HG02885 (cell line): ENCODE results near the gene RAD1.
"Not testable (repeated sequence)": the region's sequence is repeated elsewhere in the genome, so short reads cannot be mapped to it uniquely, and the experiment has no call there.

Experiments used
- ATAC-seq: cut with Tn5 transposase; IDR thresholded peaks from one replicate; pipeline ENCODE4 v1.9.1; 2021; ENCODE audit warnings: mild to moderate bottlenecking; ENCODE audit not compliant: unreplicated experiment, poor library complexity

The RAD1 gene, protein sequence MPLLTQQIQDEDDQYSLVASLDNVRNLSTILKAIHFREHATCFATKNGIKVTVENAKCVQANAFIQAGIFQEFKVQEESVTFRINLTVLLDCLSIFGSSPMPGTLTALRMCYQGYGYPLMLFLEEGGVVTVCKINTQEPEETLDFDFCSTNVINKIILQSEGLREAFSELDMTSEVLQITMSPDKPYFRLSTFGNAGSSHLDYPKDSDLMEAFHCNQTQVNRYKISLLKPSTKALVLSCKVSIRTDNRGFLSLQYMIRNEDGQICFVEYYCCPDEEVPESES

DNA sequence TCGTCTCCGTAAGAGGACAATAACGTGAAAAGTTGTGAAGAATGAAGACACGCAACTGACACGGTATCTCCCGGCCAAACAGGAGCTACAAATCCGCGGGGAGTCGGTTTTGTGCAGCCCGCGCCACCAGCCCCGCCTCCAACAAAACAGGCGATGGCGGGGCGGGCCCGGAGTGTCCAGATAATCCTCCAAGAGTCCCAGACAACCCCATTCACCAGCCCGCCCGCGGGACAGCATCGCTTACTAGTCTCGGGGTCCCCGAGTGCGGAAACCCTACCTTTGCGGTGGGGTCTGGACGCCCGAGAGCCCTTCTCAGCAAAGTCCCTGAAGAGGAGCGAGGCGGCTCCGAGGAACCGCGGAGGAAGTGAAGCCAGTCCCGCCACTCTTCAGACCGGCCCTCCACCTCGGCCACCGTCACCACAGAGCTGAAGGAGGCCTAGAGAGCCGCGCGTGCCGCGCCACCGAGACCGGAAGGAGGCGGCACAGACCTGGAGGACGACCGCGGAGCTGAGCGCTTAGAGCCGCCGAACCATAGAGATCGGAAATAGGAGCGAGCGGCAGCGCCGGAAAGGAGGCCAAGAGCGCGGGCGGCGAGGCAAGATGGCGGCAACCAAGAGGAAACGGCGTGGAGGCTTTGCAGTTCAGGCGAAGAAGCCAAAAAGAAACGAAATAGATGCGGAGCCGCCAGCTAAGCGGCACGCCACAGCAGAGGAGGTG, at the start of gene RAD1, which contains the start of gene BRIX1:
Gene RAD1, minus strand, starts transcription at position 366 of the 717 bp plus-strand sequence. CDS start 612 bp downstream, outside the sequence.
Gene BRIX1, plus strand, starts transcription at position 573 of the 717 bp plus-strand sequence. Its CDS starts 28 bp downstream, at position 601.
- peak; percentile 98 for ATAC-seq

DNA sequence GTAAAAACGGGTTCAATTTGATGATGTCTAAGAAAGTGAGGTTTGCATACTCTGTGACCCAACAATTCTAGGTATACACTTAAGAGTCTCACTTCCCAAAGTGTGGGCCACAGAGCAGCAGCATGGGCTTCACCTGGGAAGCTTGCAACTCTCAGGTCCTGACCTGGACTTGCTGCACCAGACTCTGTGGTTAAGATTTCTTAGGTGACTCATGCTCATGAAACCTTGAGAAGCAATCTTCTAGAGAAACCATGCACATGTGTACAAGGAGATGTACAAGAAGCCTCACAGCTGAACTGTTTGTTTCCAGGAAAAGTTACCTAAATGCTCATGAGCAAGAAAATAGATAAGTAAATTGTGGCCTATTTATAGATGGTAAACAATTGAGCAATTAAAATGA, 44.0 kb upstream of the RAD1 start:
- peak; percentile 89 for ATAC-seq

DNA sequence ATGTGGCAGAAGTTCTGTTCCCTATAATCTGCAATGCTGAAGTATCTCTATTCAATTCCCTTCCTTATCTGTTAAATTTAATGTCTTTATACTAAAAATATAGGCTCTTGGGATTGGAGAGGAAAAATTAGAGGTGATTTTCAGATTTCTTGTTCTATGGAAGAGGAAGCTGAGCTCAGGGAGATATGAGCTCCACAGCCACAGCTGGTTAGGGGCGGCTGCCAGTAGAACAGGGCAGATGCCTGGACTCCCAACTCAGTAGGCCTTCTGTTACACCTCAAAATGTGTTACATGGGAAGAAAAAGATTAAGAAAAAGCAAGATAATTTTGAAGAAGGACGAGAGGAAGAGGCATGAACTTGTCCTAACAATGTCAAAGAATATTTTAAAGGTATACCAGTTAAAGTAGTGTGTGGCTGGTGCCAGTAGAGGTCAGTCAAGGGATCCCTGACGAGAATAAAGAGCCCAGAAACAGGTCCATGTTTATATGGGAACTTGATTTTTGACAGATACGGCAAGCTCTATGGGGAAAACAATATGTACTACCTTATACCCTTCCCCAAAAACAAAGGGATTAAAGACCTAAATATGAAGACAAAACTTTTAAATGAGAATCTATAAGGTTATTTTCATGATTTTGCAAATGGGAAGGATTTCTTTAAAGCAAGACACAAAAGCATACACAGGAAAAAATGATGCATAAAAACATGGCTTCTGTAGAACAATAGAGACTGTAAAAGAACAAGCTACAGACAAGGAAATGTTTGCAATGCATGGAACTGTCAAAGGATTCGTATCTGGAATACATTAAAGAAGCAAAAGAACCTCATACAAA, 42.8 kb upstream of the RAD1 start:
- ATAC-seq, result peak; percentile 62

DNA sequence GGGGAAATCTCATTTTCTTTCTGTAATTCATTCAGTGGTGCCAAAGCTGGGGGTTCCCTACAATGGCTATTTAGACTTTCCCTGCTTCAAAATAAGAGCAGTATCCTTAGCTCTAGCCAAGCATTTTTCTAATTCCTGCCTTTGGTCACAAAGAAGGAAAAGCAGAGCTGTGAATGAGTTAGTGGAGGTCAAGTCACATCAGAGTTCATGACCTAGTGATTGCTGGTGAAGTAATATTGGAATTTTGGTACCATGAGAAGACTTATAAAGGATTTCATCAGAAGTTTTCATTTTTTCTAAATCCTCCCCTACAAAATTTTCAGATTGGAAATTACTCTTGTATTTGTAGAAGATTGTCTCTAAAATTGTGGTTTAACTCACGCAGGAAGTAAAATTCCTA, 42.0 kb upstream of the RAD1 start:
- ATAC-seq, result no peak

DNA sequence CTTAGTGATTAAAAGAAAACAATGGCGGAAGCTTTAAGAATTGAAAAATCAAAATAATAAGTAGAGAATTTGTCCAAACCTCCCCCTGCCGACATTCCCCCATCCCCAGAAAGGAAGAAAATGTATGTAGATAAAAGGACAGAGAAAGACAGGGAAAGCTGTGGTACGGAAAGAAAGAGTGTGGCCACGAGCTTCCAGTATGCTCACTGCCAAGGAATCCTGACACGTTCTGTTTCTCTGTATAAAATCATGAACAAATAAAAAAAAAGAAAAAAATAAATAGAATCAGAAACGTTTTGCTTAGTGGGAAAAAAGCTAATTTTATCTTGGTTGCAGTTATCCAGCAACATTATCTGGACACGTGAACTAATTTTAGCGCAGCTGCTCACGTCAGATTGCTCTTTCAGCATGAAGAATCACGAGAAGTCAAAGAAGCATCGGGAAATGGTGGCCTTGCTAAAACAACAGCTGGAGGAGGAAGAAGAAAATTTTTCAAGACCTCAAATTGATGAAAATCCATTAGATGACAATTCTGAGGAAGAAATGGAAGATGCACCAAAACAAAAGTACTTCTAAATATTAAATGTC, 29.2 kb upstream of the RAD1 start:
- ATAC-seq, result no peak

DNA sequence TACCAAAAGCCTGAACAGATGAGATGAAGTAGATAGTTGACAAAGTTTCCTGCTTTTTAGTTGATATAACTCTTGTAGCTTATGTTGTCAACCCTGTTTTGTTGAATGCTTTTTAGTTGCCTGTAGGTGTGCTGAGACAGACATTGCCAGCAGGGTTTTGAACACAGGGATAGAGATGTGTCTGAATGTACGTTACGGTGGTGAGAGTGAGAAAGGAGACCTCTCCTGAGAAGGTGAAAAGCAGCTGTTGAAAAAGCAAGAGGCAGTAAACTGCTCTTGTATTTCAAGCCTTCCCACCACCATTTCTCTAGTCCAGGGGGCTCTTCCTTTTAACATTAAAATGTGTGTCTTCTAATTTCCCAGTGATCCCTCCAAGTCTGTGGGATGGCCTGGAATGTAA, 28.7 kb upstream of the RAD1 start:
- no peak for ATAC-seq

DNA sequence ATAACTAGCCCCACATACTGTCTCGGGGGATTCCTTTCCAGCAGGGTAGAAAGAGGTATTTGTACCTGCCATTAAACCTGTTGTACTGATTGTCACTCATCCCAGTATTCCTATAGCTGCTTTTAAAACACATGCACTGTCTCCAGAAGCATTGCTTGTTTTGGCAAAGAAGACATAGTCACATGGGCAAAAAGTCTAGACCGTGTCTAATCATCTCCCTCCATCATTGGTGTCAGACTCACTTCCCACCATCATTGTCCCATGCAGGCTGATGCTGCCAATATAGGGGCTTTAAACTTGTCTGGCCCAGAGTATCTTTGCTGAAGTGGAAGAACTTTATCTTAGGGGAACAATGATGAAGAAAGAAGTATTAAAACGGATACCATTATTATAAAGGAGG, 26.6 kb upstream of the RAD1 start:
- ATAC-seq, result no peak

DNA sequence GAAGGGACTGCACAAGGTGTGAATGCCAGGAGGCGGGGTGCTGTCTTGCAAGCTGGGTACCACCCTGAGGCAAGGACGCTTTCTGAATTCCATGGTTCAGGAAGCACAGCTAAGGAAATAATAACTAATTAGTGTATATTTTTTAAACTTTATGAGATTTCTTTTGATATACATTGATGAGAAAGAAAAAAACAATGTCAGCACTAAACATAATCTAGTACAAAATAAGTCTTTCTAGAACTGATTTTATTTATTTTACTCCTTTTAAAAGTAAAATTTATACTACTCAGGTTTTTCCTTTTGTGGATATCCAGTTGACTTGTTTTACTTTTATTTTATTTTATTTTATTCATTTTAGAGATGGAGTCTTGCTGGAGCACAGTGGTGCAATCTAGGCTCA, 17.6 kb upstream of the RAD1 start:
- no peak for ATAC-seq

DNA sequence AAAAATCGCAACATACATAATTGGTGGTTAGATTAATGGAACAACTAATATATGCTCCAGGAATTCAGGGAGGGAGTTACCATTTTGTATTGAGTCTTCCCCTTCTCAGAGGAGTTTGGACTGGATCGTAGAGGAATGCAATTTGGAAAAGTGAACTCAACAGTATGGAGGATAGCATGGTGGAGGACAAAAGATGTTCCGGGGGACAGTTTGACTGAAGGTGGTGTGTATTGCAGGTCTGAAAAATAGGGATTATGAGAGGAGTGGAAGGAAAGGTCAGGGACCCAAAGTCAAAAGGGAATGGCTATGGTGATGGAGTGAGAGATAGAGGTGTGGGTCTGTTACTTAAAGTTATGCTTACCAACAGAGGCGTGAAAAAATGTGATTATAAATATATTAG, 15.6 kb upstream of the RAD1 start:
- ATAC-seq, result no peak

DNA sequence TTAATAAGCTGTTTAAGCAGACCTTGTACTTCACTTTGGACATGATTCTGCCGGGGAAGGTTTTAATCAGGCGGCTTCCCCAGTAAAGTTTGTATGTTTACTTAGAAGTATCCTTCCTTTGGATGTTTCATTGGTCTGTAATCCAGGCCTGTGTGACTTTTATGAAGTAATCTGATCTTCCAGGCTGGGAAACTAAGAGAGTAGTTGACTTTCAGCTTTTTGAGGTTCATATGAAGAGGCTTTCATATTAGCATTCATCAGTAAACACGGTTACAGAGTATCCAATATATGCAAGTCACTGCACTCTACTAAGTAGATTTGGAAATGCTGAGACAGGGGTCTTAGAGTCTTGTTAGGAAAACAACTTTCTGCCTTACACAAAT, 15.1 kb upstream of the RAD1 start:
- no peak for ATAC-seq

DNA sequence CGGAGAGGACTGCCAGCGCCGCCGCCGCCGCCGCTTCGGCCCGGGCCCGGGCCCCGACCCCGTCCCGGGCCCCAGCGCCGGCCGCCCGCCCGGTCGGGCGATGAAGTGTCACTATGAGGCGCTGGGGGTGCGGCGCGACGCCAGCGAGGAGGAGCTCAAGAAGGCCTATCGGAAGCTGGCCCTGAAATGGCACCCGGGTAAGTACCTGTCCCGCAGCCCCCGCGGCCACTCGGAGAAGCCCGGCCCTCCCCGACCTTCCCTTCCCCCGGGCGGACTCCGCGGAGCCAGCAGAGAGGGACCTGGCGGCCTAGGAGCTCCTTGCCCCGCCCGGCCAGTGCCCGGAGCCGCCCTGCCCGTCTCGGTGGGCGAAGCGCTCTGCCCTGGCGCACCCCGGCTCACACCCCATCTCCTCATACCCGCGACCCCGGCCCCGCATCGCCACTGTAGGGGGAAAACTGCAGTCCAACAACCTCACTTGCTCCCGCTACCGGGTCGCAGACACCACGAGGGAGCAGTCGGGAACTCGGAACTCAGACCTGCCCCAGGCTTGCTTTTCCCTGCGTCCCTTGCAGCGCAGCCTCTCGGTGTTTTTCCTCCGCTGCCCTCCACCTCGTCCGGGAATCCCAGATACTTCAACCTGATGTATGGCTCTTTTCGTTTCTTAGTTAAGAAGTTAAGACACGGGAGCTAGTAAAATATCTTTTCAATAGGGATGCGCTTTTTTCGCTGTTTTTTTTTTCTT, 14.6 kb upstream of the RAD1 start:
- ATAC-seq, result peak; percentile 78

DNA sequence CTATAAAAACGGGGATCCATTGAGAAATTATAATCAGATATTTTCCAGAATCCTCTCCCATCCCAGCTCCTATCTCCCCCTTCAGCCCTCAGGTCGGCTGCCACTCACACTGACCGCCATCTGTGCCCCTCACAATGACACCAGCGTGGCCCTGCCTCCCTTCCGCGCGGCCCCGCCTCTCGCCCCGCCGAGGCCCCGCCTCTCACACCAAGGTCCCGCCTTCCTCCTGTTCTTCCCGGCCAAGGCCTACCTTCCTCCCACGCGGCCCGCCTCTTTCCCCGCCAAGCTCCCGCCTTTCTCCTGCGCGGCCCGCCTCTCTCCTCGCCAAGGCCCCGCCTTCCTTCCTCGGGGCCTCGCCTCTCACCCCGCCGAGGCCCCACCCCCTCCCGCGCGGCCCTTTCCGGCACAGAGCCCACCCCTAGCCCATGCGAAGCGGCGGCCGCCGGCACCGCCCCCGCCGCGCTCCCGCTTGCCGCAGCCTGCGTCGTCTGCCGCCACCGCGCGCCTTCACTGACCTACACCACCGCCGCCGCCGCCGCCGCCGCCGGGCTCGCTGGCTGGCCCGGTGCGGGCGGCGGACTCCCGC, 13.9 kb upstream of the RAD1 start, which contains the start of gene DNAJC21:
Gene DNAJC21, plus strand, starts transcription at position 426 of the 586 bp plus-strand sequence. CDS start 261 bp downstream, outside the sequence.
- peak; percentile 85 for ATAC-seq

DNA sequence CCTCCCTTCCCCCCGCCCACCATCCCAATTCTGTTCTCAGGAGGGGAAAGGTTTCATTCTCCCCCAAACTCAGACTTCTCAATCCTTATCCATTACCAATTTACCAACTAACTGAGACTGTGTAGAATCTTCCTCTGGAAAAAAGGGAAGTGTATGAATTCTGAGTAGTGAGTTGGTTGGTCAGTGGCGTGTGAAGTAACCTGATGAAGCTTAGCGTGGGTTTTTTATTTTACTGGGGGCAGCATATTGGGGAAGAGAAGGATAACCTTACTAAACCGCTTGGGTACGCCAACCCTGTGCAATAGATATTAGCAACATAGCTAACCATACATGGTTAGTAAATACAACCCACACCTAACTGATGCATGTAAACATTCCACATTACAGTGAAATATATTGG, 13.0 kb upstream of the RAD1 start:
- ATAC-seq, result no peak

DNA sequence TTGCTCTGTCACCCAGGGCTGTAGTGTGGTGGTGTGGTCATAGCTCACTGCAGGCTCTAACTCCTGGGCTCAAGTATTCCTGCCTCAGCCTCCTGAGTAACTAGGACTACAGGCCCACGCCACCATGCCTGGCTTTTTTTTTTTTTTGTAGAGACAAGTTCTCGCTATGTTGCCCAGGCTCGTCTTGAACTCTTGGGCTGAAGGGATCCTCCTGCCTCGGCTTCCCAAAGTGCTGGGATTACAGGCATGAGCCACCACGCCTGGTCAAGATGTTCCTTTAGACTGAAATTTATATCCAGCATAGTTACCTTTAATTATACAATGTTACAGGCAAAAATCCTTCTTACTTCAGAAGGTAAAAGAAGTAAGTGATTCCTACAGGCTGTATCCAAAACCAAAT, 12.5 kb upstream of the RAD1 start:
- ATAC-seq, result no peak

DNA sequence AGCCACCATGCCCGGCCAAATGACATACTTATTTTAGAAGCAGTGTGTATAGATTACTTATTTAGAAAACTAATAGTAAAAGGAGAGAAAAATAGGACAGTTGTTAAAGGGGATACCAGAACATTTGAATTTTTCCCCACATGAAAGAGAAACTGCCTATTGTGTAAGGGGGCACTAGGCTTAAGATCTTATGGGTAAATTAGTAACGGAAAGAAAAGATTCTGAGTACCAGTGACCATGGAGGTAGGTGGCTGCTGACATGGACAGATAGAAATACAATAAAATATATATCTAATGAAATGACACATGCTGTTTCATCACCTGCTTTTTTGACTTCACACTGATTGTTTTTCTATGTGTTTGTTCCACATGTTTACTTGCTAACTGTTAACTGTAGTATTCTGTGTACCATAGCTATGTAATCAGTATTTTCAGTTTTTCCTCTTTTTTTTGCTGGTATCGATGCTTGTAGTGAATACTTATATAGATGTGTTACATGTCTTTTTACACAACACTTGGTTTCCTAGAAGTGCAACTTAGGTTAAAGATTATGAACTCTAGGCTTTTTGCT, 11.1 kb upstream of the RAD1 start:
- no peak for ATAC-seq

DNA sequence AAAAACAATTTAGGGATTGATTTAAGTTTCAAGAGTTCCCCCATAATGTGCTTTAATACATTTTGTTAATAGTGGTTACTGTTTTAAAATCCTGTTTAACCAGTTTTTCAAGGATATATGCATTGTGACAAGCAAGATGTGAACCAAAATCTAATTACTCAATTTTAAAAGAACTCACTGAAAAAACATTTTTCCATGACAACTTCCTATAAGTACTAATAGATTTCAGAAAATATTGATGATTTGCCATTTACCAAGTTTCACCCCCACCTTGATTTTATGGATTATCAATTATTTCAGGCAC, 9.1 kb upstream of the RAD1 start:
- no peak for ATAC-seq

DNA sequence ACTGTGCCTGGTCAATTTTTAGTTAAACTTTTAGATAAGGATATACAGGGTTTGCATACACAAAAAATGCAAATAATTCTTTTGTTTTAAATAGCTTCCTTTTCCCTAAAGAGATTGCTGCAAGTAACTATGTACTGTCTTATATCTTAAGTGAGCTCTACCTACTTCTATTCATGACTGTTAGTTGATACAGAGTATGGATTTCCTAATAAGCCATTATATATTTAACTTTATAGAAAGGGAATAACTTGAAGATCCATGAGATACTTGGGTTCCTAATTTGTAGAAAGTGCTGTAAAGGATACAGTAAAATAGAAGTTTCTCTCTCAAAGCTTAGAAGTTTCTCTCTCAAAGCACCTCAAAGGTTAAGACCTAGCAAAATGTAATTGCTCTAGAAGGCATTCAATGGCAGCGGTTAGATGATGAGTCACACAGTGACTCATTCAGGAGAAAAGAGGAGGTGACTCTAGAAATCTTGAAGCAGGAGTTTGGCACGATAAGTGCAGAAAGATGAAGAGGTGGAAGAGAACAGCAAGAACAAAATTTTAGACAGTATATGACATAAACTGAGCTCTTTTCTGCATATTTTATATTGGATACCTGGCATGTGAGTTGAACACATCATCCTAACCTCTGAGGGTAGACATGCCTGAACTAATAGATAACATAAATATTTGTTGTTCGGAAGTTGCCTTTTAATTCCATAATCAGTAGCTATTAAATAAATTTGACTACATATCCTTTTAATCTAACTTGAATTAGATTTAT, 8.6 kb upstream of the RAD1 start:
- ATAC-seq, result peak; percentile 71

DNA sequence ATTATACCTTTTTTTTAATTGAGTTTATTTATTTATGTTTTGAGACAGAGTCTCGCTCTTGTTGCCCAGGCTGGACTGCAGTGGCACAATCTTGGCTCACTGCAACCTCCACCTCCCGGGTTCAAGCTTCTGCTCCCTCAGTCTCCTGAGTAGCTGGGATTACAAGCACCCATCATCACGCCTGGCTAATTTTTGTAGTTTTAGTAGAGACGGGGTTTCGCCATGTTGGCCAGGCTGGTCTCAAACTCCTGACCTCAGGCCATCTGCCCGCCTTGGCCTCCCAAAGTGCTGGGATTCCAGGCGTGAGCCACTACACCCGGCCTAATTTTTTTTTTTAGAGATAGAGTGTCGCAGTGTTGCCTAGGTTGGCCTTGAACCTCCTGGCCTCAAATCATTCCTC, 8.0 kb upstream of the RAD1 start:
- not testable (repeated sequence) for ATAC-seq

DNA sequence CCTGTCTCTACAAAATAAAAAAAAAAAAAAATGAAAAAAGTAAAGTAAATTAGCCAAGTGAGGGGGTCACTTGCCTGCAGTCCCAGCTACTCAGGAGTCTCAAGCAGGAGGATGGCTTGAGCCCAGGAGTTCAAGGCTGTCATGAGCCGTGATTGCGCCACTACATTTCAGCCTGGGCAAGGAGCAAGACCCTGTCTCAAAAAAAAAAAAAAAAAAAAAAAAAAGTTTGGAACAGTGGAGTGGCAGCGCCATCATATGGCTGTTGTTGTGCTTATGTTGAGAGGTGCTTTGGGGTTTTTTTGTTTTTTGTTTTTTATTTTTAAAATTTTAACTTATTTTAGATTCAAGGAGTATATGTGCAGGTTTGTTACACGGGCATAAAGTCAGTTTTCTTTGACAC, 3.8 kb upstream of the RAD1 start:
- ATAC-seq, result no peak
